HepG2 (cell line): ENCODE results near the gene STN1. TPM values are rescaled to one million over a fixed set of nuclear protein-coding genes. Genes with fewer than 3 reads are reported as not detected.
A peak's percentile ranks its signal among the peaks of the same experiment; 100 is the strongest.

Experiments
- ATAC-seq: fragments of 200-7000 bp; cut with Tn5 transposase; 3 replicates; pipeline ENCODE4 v1.9.1; 2020; ENCODE audit warnings: mild to moderate bottlenecking, moderate library complexity
- BruUV-seq: library from RNA; stranded (reverse); fragments of 400-500 nt; replicated peaks from 2 replicates; lab custom pipeline; 2021; lab: Mats Ljungman, UMichigan
- CTCF ChIA-PET: fragments of 300-600 bp; formaldehyde crosslinking; extraction: SDS; loops from one replicate; lab custom pipeline; 2021; ENCODE audit warnings: low total read pairs, inconsistent platforms, low intra/inter-chr PET ratio; lab: Yijun Ruan, JAX
- POLR2A ChIA-PET: fragments of 350-600 bp; sonication (Branson Sonifier 250); formaldehyde crosslinking; loops from one replicate; lab custom pipeline; 2020; ENCODE audit warnings: antibody characterized with exemption, inconsistent platforms; lab: Yijun Ruan, JAX
- DNase-seq: peaks from one replicate; pipeline ENCODE4 v3.0.0-alpha.2; 2015; ENCODE audit warnings: low spot score
- FAIRE-seq: peaks from 3 replicates; lab custom pipeline; 2011; peaks lifted over from hg19 to GRCh38; lab: Jason Lieb, UNC
- H2AFZ ChIP-seq: one replicate; pipeline ENCODE4 v1.6.1; 2011; ENCODE audit warnings: low read length, inconsistent platforms
- H3K27ac ChIP-seq: fragments of 300-600 bp; 3 replicates; pipeline ENCODE4 v1.8.0; 2011; ENCODE audit warnings: mixed run types, mild to moderate bottlenecking, mixed read lengths, low read length, inconsistent platforms; ENCODE audit not compliant: insufficient read depth; ENCODE audit errors: extremely low read length
- H3K27me3 ChIP-seq, 2 experiments: fragments of 200-600 bp in 1 of 2; 2 replicates in 1 of 2; 3 replicates in 1 of 2; pipeline versions ENCODE4 v1.6.0 to v1.8.0; 2011; ENCODE audit warnings: low read length in 2 of 2, mild to moderate bottlenecking in 2 of 2, moderate library complexity in 2 of 2, inconsistent platforms in 1 of 2; ENCODE audit not compliant: insufficient read depth in 2 of 2, control insufficient read depth in 1 of 2
- H3K36me3 ChIP-seq, 2 experiments: fragments of 200-600 bp in 1 of 2; replicated peaks in 1 of 2; 2 replicates in 1 of 2; 3 replicates in 1 of 2; pipeline versions ENCODE4 v1.5.1 to v1.8.0; 2011; ENCODE audit warnings: low read length in 2 of 2, inconsistent platforms in 1 of 2; ENCODE audit not compliant: insufficient read depth in 2 of 2, control insufficient read depth in 1 of 2
- H3K4me1 ChIP-seq: 2 replicates; pipeline ENCODE4 v1.5.1; 2012; ENCODE audit warnings: low read length, inconsistent platforms; ENCODE audit not compliant: insufficient read depth
- H3K4me2 ChIP-seq: 2 replicates; pipeline ENCODE4 v1.6.0; 2011; ENCODE audit warnings: low read depth, low read length, inconsistent platforms
- H3K4me3 ChIP-seq, 3 experiments: fragments of 200-600 bp in 1 of 3; sonication (generic), shearing (Covaris generic) in 1 of 3; replicated peaks in 1 of 3; 2 replicates each; pipeline ENCODE4 v1.5.1; 2011 to 2016; ENCODE audit warnings: low read length in 3 of 3, inconsistent platforms in 2 of 3, low read depth in 2 of 3, mild to moderate bottlenecking in 2 of 3, control low read depth in 1 of 3, mixed read lengths in 1 of 3; ENCODE audit not compliant: insufficient read depth in 1 of 3
- H3K79me2 ChIP-seq: one replicate; pipeline ENCODE4 v1.6.1; 2011; ENCODE audit warnings: low read length, inconsistent platforms; ENCODE audit not compliant: insufficient read depth
- H3K9ac ChIP-seq: 2 replicates; pipeline ENCODE4 v1.6.0; 2011; ENCODE audit warnings: mild to moderate bottlenecking, low read depth, low read length, inconsistent platforms; ENCODE audit not compliant: insufficient read depth
- H3K9me3 ChIP-seq: 2 replicates; pipeline ENCODE4 v1.5.1; 2012; ENCODE audit warnings: mild to moderate bottlenecking, low read length
- H4K20me1 ChIP-seq: 2 replicates; pipeline ENCODE4 v1.6.0; 2011; ENCODE audit warnings: inconsistent platforms, mild to moderate bottlenecking, low read length, moderate library complexity; ENCODE audit not compliant: insufficient read depth
- MYPOP ChIP-seq: sonication (generic); formaldehyde crosslinking; IDR thresholded peaks from 2 replicates; pipeline ENCODE4 v1.8.1; 2023; ENCODE audit warnings: mild to moderate bottlenecking, moderate library complexity, missing genetic modification reagents
- TP53 ChIP-seq: sonication (generic); formaldehyde crosslinking; conservative IDR thresholded peaks from 2 replicates; pipeline ENCODE4 v1.4.0; 2020; ENCODE audit warnings: missing genetic modification reagents
- TRIM22 ChIP-seq: fragments of 450-650 bp; IDR thresholded peaks from 2 replicates; pipeline ENCODE4 v1.6.1; 2017
- WGBS: methylation state at CpG from one replicate; pipeline ENCODE4 v1.1.6; 2017; ENCODE audit warnings: low lambda C conversion rate; 5-methylcytosine and 5-hydroxymethylcytosine counted together
- in situ Hi-C: cut with HindIII; loops from 2 replicates; pipeline ENCODE4 v1.10.0; 2017; ENCODE audit warnings: low pct_unique_long_range_greater_than_20kb; ENCODE audit not compliant: extremely low pct_ligation_motif_present
- intact Hi-C: fragments of 100-400 bp; cut with micrococcal nuclease; formaldehyde crosslinking; loops from one replicate; pipeline ENCODE4 v1.10.0; 2022; ENCODE audit not compliant: unreplicated experiment
- polyA plus RNA-seq, 8 experiments: library from polyadenylated mRNA; depleted of rRNA in 3 of 8; stranded (reverse) in 7 of 8; unstranded in 1 of 8; fragments of >200 nt; fragmentation: Illumina TruSeq in 4 of 8; extraction: Trizol in 4 of 8; gene quantifications; 2 replicates each; pipeline versions ENCODE4 v1.2.1 to v1.2.3, GENCODE V29; 2011 to 2016; ENCODE audit warnings: low read depth in 4 of 8, missing spikeins in 1 of 8, mixed read lengths in 1 of 8; ENCODE audit not compliant: insufficient read depth in 1 of 8
- total RNA-seq, 5 experiments: library from RNA; depleted of rRNA; stranded (reverse); fragments of >200 nt; fragmentation: Illumina TruSeq; extraction: Trizol; gene quantifications; 2 replicates each; pipeline ENCODE4 v1.2.3, GENCODE V29; 2016; ENCODE audit warnings: low read depth in 1 of 5
- TF ChIP-seq, protein P1 (sequence below): sonication (generic); formaldehyde crosslinking; IDR thresholded peaks from 2 replicates; pipeline ENCODE4 v1.4.0; 2020; ENCODE audit warnings: missing genetic modification reagents
- TF ChIP-seq, protein P2 (sequence below): sonication (generic); formaldehyde crosslinking; IDR thresholded peaks from 2 replicates; pipeline ENCODE4 v1.4.0; 2020; ENCODE audit warnings: mild to moderate bottlenecking, missing genetic modification reagents

STN1 gene
- total and polyA plus RNA-seq, 2 of the 13 experiments (the other 11 are each of a cell fraction or from before 2014, with no cell fraction given), result 17.6 to 22.7 TPM

DNA sequence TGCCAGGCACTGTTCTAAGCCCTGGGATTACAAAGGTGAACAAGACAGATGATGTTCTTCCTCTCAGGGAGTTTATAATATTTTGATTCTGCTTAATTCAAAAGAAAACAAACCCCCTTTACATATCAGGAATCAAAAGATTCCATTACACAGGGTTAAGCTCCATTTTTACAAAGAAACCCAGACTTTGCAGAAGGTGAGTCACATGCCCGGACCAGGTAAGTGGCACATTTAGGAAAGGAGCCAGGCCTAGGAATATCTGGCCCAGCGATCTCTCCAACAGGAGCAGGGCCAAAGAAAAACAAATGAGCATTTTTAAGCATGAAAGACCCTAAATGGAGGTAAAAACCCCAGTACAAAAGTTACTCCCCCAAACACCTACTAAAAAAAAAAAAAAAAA, 1.1 kb downstream of the STN1 start (continued):
- TF ChIP-seq TRIM22 (no peak), MYPOP (CRISPR knock-in tag) (no peak), TP53 (CRISPR knock-in tag) (no peak)
- TF ChIP-seq, protein P1, sequence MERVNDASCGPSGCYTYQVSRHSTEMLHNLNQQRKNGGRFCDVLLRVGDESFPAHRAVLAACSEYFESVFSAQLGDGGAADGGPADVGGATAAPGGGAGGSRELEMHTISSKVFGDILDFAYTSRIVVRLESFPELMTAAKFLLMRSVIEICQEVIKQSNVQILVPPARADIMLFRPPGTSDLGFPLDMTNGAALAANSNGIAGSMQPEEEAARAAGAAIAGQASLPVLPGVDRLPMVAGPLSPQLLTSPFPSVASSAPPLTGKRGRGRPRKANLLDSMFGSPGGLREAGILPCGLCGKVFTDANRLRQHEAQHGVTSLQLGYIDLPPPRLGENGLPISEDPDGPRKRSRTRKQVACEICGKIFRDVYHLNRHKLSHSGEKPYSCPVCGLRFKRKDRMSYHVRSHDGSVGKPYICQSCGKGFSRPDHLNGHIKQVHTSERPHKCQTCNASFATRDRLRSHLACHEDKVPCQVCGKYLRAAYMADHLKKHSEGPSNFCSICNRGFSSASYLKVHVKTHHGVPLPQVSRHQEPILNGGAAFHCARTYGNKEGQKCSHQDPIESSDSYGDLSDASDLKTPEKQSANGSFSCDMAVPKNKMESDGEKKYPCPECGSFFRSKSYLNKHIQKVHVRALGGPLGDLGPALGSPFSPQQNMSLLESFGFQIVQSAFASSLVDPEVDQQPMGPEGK (CRISPR knock-in tag), result no peak

GRCh38 chr10:103916254-103916653, 1.7 kb downstream of the STN1 start:
- no peak overlapping the region for H2AFZ ChIP-seq
- 63% methylated on average over 1 of the region's 1 CpG for WGBS

More at GRCh38 chr10:103916254-103916653, 1.7 kb downstream of the STN1 start:
- H3K4me3 ChIP-seq, result peak overlapping the region in 2 of 3 experiments; percentile 29 to 85; a peak in 2 of 6 replicates
- no TSS peak for BruUV-seq
- H3K9ac ChIP-seq, result 0 out of 2 replicates have a peak overlapping the region, but pooled peaks have one; percentile 4
- no peaks in the 10 kb centered on the region for H3K36me3 ChIP-seq
- no peak for FAIRE-seq
- H3K79me2 ChIP-seq, result peaks cover 9% of the 10 kb centered on the region
- peaks cover 44% of the 10 kb centered on the region for H3K4me1 ChIP-seq
- no peak for DNase-seq
- H3K4me2 ChIP-seq, result peak overlapping the region; percentile 90
- H3K27me3 ChIP-seq, result no peaks in the 10 kb centered on the region; a peak in 1 of 5 replicates
- intact Hi-C loops (loop anchor here (10.0 kb wide), 1 partner anchor 209 kb away; the partner anchor contains the start of gene SFR1), in situ Hi-C loops (no loop called here)
- ChIA-PET CTCF (no interaction called here), POLR2A (no interaction called here)
- ATAC-seq, result no peak
- H3K27ac ChIP-seq, result no peak overlapping the region
- H3K9me3 ChIP-seq, result peaks cover 8% of the 10 kb centered on the region
- TF ChIP-seq, protein P2, sequence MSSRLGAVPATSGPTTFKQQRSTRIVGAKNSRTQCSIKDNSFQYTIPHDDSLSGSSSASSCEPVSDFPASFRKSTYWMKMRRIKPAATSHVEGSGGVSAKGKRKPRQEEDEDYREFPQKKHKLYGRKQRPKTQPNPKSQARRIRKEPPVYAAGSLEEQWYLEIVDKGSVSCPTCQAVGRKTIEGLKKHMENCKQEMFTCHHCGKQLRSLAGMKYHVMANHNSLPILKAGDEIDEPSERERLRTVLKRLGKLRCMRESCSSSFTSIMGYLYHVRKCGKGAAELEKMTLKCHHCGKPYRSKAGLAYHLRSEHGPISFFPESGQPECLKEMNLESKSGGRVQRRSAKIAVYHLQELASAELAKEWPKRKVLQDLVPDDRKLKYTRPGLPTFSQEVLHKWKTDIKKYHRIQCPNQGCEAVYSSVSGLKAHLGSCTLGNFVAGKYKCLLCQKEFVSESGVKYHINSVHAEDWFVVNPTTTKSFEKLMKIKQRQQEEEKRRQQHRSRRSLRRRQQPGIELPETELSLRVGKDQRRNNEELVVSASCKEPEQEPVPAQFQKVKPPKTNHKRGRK (CRISPR knock-in tag), result no peak
- H4K20me1 ChIP-seq, result no peaks in the 10 kb centered on the region
